Parathyroid adenoma (tissue), 2 donors: ENCODE measurements around the gene ASIC2.
A peak's percentile ranks its signal among the peaks of the same experiment; 100 is the strongest.

Experiments used
- H2AFZ ChIP-seq: fragments of 300-600 bp; sonication (generic); one replicate; pipeline ENCODE4 v1.7.0; 2017; ENCODE audit warnings: antibody characterized with exemption, mild to moderate bottlenecking
- H3K27ac ChIP-seq: fragments of 300-600 bp; sonication (generic); one replicate; pipeline ENCODE4 v1.7.0; 2017
- H3K27me3 ChIP-seq: fragments of 300-600 bp; sonication (generic); one replicate; pipeline ENCODE4 v1.7.0; 2017; ENCODE audit warnings: low read length; ENCODE audit not compliant: control insufficient read depth, insufficient read depth
- H3K36me3 ChIP-seq: fragments of 300-600 bp; sonication (generic); one replicate; pipeline ENCODE4 v1.7.0; 2017; ENCODE audit warnings: low read length; ENCODE audit not compliant: control insufficient read depth, insufficient read depth
- H3K4me1 ChIP-seq: fragments of 300-600 bp; sonication (generic); one replicate; pipeline ENCODE4 v1.7.0; 2017; ENCODE audit warnings: control low read depth
- H3K4me2 ChIP-seq: fragments of 300-600 bp; sonication (generic); one replicate; pipeline ENCODE4 v1.7.0; 2017; ENCODE audit warnings: low read length
- H3K4me3 ChIP-seq: fragments of 300-600 bp; sonication (generic); one replicate; pipeline ENCODE4 v1.7.0; 2017; ENCODE audit warnings: low read depth, low read length
- H3K79me2 ChIP-seq: fragments of 300-600 bp; sonication (generic); one replicate; pipeline ENCODE4 v1.7.0; 2017; ENCODE audit warnings: control low read depth
- H3K9ac ChIP-seq: fragments of 300-600 bp; sonication (generic); one replicate; pipeline ENCODE4 v1.7.0; 2017; ENCODE audit warnings: mild to moderate bottlenecking
- H3K9me3 ChIP-seq: fragments of 300-600 bp; sonication (generic); one replicate; pipeline ENCODE4 v1.7.0; 2017; ENCODE audit warnings: low read length; ENCODE audit not compliant: control insufficient read depth
- TF ChIP-seq, protein P1 (sequence below): fragments of 300-600 bp; sonication (generic); IDR thresholded peaks from one replicate; pipeline ENCODE4 v1.7.0; 2017; ENCODE audit warnings: antibody characterized with exemption, mild to moderate bottlenecking
- donor health status: primary hyperparathyroidism.

ASIC2 gene

DNA sequence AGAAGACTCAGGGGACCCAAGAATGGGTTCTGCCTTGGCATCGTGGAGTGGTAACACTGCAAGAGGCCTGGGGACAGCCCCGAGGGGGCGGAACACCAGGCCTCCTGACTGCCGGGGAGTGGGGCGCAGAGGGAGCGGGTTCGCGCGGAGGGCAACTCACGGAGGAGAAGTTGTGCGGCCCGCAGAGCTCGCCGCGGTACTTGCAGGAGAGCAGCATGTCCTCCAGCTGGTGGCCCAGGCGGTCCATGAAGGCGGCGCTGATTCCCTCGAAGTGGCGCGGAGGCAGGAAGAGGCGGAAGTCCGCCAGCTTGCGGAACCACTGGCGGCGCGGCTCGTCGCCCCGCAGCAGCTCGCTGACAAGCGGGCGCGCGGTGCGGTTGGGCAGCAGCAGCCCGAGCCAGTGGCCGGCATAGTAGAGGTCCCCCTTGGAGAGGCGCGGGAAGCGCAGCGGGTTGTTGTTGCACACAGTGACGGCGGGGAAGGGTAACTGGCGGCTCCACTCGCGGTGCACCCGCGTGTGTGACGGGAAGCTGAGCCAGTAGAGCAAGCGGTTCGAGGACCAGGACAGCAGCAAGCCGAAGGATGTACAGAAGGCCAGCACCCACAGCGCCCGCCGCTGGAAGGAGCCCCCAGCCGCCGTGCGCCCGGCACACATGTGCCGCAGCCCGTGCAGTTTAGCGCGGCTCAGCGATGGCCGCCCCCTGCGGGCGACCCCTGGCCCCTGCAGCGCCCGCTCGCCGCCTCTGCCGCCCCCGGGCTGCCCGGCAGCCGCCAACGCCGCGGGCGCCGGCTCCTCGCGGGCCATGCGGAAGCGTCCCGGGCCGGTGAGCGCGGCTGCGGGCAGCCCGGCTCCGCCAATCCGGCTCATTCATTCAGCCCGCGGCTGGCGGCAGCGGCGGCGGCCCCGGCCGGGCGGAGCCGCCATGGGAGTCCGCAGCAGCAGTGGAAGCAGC is 1.6 kb downstream of the ASIC2 start:
- no peaks in the 10 kb centered on the region for H3K36me3 ChIP-seq
- TF ChIP-seq, protein P1, sequence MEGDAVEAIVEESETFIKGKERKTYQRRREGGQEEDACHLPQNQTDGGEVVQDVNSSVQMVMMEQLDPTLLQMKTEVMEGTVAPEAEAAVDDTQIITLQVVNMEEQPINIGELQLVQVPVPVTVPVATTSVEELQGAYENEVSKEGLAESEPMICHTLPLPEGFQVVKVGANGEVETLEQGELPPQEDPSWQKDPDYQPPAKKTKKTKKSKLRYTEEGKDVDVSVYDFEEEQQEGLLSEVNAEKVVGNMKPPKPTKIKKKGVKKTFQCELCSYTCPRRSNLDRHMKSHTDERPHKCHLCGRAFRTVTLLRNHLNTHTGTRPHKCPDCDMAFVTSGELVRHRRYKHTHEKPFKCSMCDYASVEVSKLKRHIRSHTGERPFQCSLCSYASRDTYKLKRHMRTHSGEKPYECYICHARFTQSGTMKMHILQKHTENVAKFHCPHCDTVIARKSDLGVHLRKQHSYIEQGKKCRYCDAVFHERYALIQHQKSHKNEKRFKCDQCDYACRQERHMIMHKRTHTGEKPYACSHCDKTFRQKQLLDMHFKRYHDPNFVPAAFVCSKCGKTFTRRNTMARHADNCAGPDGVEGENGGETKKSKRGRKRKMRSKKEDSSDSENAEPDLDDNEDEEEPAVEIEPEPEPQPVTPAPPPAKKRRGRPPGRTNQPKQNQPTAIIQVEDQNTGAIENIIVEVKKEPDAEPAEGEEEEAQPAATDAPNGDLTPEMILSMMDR = no peak
- no peak overlapping the region for H3K4me2 ChIP-seq
- no peak overlapping the region for H3K4me3 ChIP-seq
- no peaks in the 10 kb centered on the region for H3K79me2 ChIP-seq
- no peaks in the 10 kb centered on the region for H3K9me3 ChIP-seq
- H3K4me1 ChIP-seq = no peaks in the 10 kb centered on the region
- H3K27ac ChIP-seq = no peak overlapping the region
- H3K9ac ChIP-seq = no peak overlapping the region
- no peaks in the 10 kb centered on the region for H3K27me3 ChIP-seq
- peak overlapping the region; percentile 28 for H2AFZ ChIP-seq

DNA sequence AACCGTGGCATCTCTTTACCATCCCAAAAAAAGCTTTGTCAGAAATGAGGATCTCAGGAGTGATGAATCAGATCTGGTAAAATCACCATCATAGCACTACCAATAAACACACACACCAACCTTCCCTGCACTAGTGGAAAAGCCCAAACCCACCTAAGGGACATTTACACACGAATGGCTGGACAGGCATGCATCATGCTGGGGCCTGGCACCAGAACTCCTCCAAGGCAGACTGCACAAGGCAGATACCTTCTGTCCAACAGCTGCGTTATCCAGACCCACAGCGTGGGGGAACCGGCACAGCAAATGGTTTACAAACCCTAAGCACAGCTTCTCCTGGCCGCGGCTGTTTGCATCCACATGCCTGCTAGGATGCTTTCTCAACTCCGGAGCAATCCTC is 2.8 kb downstream of the ASIC2 start:
- Histone ChIP-seq H3K79me2 (no peaks in the 10 kb centered on the region), H2AFZ (no peak overlapping the region), H3K27me3 (no peaks in the 10 kb centered on the region), H3K9ac (no peak overlapping the region), H3K27ac (no peak overlapping the region), H3K4me3 (no peak overlapping the region), H3K4me2 (no peak overlapping the region), H3K36me3 (no peaks in the 10 kb centered on the region), H3K4me1 (no peaks in the 10 kb centered on the region), H3K9me3 (no peaks in the 10 kb centered on the region)
- TF ChIP-seq, protein P1 = no peak

DNA sequence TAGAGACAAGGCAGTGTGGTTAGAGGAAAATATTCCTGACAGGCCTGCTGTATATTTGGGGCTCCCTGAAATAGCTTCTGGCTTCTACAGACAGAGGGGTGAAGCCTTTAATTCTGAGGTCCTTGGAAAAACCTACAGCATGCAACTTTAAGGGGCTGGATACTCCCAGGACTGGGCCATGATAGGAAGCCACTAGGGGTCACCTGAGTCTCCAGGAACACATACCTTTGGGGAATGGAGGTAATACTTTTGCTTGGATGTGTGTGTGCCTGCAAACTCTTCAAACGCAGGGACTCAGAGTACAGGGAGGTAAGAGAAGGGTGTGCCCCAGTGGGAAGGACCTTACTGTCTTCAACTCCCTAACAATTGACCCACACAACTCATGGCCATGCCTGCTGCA is 4.1 kb downstream of the ASIC2 start:
- no peak overlapping the region for H3K4me2 ChIP-seq
- H3K4me1 ChIP-seq = no peaks in the 10 kb centered on the region
- H3K27ac ChIP-seq = no peak overlapping the region
- no peaks in the 10 kb centered on the region for H3K9me3 ChIP-seq
- no peaks in the 10 kb centered on the region for H3K27me3 ChIP-seq
- H3K79me2 ChIP-seq = no peaks in the 10 kb centered on the region
- no peaks in the 10 kb centered on the region for H3K36me3 ChIP-seq
- no peak overlapping the region for H3K9ac ChIP-seq
- TF ChIP-seq, protein P1 = no peak
- no peak overlapping the region for H3K4me3 ChIP-seq
- H2AFZ ChIP-seq = no peak overlapping the region

DNA sequence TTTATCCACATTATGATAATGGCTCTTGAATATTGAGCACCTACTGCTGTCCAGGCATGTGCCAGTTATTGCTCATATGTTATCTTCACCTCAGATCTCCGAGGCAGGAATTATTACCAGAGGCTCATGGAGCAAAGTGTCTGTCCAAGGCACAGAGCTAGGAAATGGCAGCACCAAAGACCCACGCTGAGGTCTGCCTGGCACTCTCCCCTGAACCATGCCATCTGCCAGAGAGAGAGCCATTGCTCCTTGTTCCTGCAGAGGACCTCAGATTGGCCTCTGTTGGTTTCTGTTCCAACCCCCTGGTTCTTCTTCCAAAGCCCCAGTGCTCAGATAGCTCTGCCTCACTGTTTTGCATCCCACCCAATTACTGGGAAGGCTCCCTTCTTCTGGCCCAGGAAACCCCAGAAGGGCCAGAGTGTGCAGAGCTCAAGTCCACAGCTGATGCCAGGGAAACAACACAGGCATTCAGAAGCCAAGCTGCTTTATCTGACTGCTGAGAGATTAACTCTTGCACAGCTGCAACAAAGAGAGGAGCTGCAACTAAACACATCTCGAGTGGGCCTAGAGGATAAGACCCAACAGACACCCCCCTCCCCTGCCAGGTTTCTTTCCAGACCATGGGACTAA is 5.9 kb downstream of the ASIC2 start:
- no peak overlapping the region for H3K9ac ChIP-seq

More for the DNA sequence above, 5.9 kb downstream of the ASIC2 start:
- H3K4me1 ChIP-seq = no peaks in the 10 kb centered on the region
- TF ChIP-seq, protein P1 = no peak
- H3K9me3 ChIP-seq = no peaks in the 10 kb centered on the region
- H3K36me3 ChIP-seq = no peaks in the 10 kb centered on the region
- no peak overlapping the region for H3K4me2 ChIP-seq
- no peaks in the 10 kb centered on the region for H3K79me2 ChIP-seq
- H3K27me3 ChIP-seq = no peaks in the 10 kb centered on the region
- no peak overlapping the region for H3K27ac ChIP-seq
- H3K4me3 ChIP-seq = no peak overlapping the region
- no peak overlapping the region for H2AFZ ChIP-seq
